CD4-positive, alpha-beta T cell (primary cell): ENCODE measurements around the gene CNOT6. TPM values are rescaled to one million over a fixed set of nuclear protein-coding genes. Genes with fewer than 3 reads are reported as not detected.

ENCODE experiments used
- ATAC-seq: fragments of 200-7000 bp; cut with Tn5 transposase; one replicate; pipeline ENCODE4 v1.10.0; 2022; ENCODE audit warnings: mild to moderate bottlenecking; ENCODE audit not compliant: poor library complexity
- CTCF ChIA-PET: fragments of 350-600 bp; sonication (Branson Sonifier 250); formaldehyde crosslinking; loops from one replicate; lab custom pipeline; 2021; ENCODE audit warnings: antibody characterized with exemption, inconsistent platforms; lab: Charles Lee
- POLR2A ChIA-PET: fragments of 350-600 bp; sonication (Branson Sonifier 250); formaldehyde crosslinking; loops from one replicate; lab custom pipeline; 2021; ENCODE audit warnings: antibody characterized with exemption, inconsistent platforms; lab: Charles Lee
- DNase-seq, 14 experiments: peaks; one replicate each; pipeline ENCODE4 v3.0.0-alpha.2; 2013 to 2020; ENCODE audit warnings: mixed read lengths in 2 of 14
- H3K27ac ChIP-seq, 2 donors: one replicate each; pipeline versions ENCODE4 v1.5.1 to v1.7.0; 2013; ENCODE audit warnings: low read length in 2 of 2, low read depth in 1 of 2, mild to moderate bottlenecking in 1 of 2
- H3K27me3 ChIP-seq, 2 experiments: 1 replicate in 1 of 2; 2 replicates in 1 of 2; pipeline versions ENCODE4 v1.6.1 to v1.7.0; 2013; ENCODE audit warnings: low read length in 2 of 2, control low read depth in 1 of 2, mild to moderate bottlenecking in 1 of 2, moderate library complexity in 1 of 2; ENCODE audit not compliant: insufficient read depth in 2 of 2, control insufficient read depth in 1 of 2
- H3K36me3 ChIP-seq: one replicate; pipeline ENCODE4 v1.6.1; 2013; ENCODE audit warnings: low read length, control low read depth; ENCODE audit not compliant: insufficient read depth
- H3K4me1 ChIP-seq: one replicate; pipeline ENCODE4 v1.6.1; 2013; ENCODE audit warnings: low read length, control low read depth; ENCODE audit not compliant: insufficient read depth
- H3K4me3 ChIP-seq: one replicate; pipeline ENCODE4 v1.5.1; 2013; ENCODE audit warnings: mild to moderate bottlenecking, low read length, moderate library complexity
- H3K9me3 ChIP-seq, 2 experiments: 1 replicate in 1 of 2; 2 replicates in 1 of 2; pipeline versions ENCODE4 v1.6.1 to v1.7.0; 2013; ENCODE audit warnings: low read length in 2 of 2, mild to moderate bottlenecking in 2 of 2, control low read depth in 1 of 2, moderate library complexity in 1 of 2; ENCODE audit not compliant: control insufficient read depth in 1 of 2, insufficient read depth in 1 of 2
- H3K27ac Mint-ChIP-seq: one replicate; pipeline ENCODE4 v1.8.0; 2020; ENCODE audit warnings: mixed read lengths
- H3K27me3 Mint-ChIP-seq: one replicate; pipeline ENCODE4 v1.8.0; 2021; ENCODE audit warnings: mixed read lengths
- H3K36me3 Mint-ChIP-seq: one replicate; pipeline ENCODE4 v1.8.0; 2021; ENCODE audit warnings: low read depth, mixed read lengths
- H3K4me1 Mint-ChIP-seq: one replicate; pipeline ENCODE4 v1.8.0; 2021; ENCODE audit warnings: low read depth, mixed read lengths
- H3K4me3 Mint-ChIP-seq: one replicate; pipeline ENCODE4 v1.8.0; 2020; ENCODE audit warnings: mild to moderate bottlenecking, mixed read lengths
- H3K9me3 Mint-ChIP-seq: one replicate; pipeline ENCODE4 v1.8.0; 2020; ENCODE audit warnings: mixed read lengths
- CTCF ChIP-seq: fragments of 200-600 bp; IDR thresholded peaks from one replicate; pipeline ENCODE4 v1.8.0; 2022; ENCODE audit warnings: antibody characterized with exemption, mild to moderate bottlenecking
- intact Hi-C, 2 experiments: fragments of 100-400 bp; cut with DNase I in 1 of 2; cut with micrococcal nuclease in 1 of 2; formaldehyde crosslinking; loops; one replicate each; pipeline versions ENCODE4 v1.15.1 to v1.9.0; 2023 to 2025; cut with DNase I, micrococcal nuclease
- total RNA-seq, 174 experiments: library from RNA in 2 of 174; stranded (reverse) in 2 of 174; gene quantifications; one replicate each; pipeline ENCODE4 v1.2.3 and lab custom pipeline; 2021 to 2026

Gene CNOT6
- total RNA-seq, 2 experiments from 2014 or later, result 12.5 to 13.8 TPM

- POLR2A ChIA-PET, result no interaction called here
- no peak overlapping the region for H3K27ac Mint-ChIP-seq
Observed at GRCh38 chr5:180607861-180608571, 113.8 kb downstream of the CNOT6 start.

GRCh38 chr5:180608572-180609310, 114.6 kb downstream of the CNOT6 start:
- H3K27me3 ChIP-seq, result no peaks in the 10 kb centered on the region
- ChIA-PET POLR2A (no interaction called here), CTCF (no interaction called here)
- Mint-ChIP-seq H3K4me3 (no peak overlapping the region), H3K27me3 (no peaks in the 10 kb centered on the region), H3K36me3 (no peaks in the 10 kb centered on the region), H3K27ac (no peak overlapping the region), H3K9me3 (no peaks in the 10 kb centered on the region), H3K4me1 (no peaks in the 10 kb centered on the region)
- no peak for TF ChIP-seq CTCF
- H3K4me3 ChIP-seq, result no peak overlapping the region
- ATAC-seq, result no peak
- no peaks in the 10 kb centered on the region for H3K4me1 ChIP-seq
- intact Hi-C loops, result loop anchor here (5.0 to 10.0 kb wide), 2 partner anchors 106 to 109 kb away; no protein-coding TSS in a partner anchor
- DNase-seq, result no peak
- H3K27ac ChIP-seq, result no peak overlapping the region
- no peaks in the 10 kb centered on the region for H3K9me3 ChIP-seq
- H3K36me3 ChIP-seq, result no peaks in the 10 kb centered on the region

More at GRCh38 chr5:180607861-180608571, 113.8 kb downstream of the CNOT6 start:
- no peaks in the 10 kb centered on the region for H3K9me3 Mint-ChIP-seq
- H3K36me3 ChIP-seq, result no peaks in the 10 kb centered on the region
- H3K4me1 ChIP-seq, result no peaks in the 10 kb centered on the region
- H3K9me3 ChIP-seq, result no peaks in the 10 kb centered on the region
- no peaks in the 10 kb centered on the region for H3K27me3 ChIP-seq
- no peak for TF ChIP-seq CTCF
- H3K27me3 Mint-ChIP-seq, result no peaks in the 10 kb centered on the region
- no peaks in the 10 kb centered on the region for H3K36me3 Mint-ChIP-seq
- no peak overlapping the region for H3K4me3 Mint-ChIP-seq
- ATAC-seq (no peak), DNase-seq (no peak)
- intact Hi-C loops, result loop anchor here (5.0 to 10.0 kb wide), 2 partner anchors 107 to 109 kb away; no protein-coding TSS in a partner anchor
- H3K4me1 Mint-ChIP-seq, result no peaks in the 10 kb centered on the region
- no peak overlapping the region for H3K4me3 ChIP-seq
- no peak overlapping the region for H3K27ac ChIP-seq
- CTCF ChIA-PET, result no interaction called here

- no peak for TF ChIP-seq CTCF
- CTCF ChIA-PET, result no interaction called here
- Mint-ChIP-seq H3K36me3 (no peaks in the 10 kb centered on the region), H3K4me3 (no peak overlapping the region), H3K4me1 (no peaks in the 10 kb centered on the region), H3K27me3 (no peaks in the 10 kb centered on the region), H3K27ac (no peak overlapping the region), H3K9me3 (no peaks in the 10 kb centered on the region)
- POLR2A ChIA-PET, result no interaction called here
- no peaks in the 10 kb centered on the region for H3K36me3 ChIP-seq
- H3K4me1 ChIP-seq, result no peaks in the 10 kb centered on the region
- no peaks in the 10 kb centered on the region for H3K27me3 ChIP-seq
- no peaks in the 10 kb centered on the region for H3K9me3 ChIP-seq
- ATAC-seq (no peak), DNase-seq (no peak)
- intact Hi-C loops, result loop anchor here (5.0 to 10.0 kb wide), 2 partner anchors 105 to 108 kb away; no protein-coding TSS in a partner anchor
- no peak overlapping the region for H3K4me3 ChIP-seq
- no peak overlapping the region for H3K27ac ChIP-seq
Observed at GRCh38 chr5:180609386-180609785, 115.2 kb downstream of the CNOT6 start.
